ENCODE results near the gene FURIN. TPM values are rescaled to one million over a fixed set of nuclear protein-coding genes. Genes with fewer than 3 reads are reported as not detected.
A peak's percentile ranks its signal among the peaks of the same experiment; 100 is the strongest.

The FURIN gene
- total and polyA plus RNA-seq, 4 experiments from 2014 or later, result 1.6 to 40.3 (median 24.4) TPM

GRCh38 chr15:90857337-90857736, 11.1 kb upstream of the FURIN start:
- H3K4me1 Mint-ChIP-seq, result peaks cover 32 to 68% (median 46%) of the 10 kb centered on the region in 4 donors

DNA sequence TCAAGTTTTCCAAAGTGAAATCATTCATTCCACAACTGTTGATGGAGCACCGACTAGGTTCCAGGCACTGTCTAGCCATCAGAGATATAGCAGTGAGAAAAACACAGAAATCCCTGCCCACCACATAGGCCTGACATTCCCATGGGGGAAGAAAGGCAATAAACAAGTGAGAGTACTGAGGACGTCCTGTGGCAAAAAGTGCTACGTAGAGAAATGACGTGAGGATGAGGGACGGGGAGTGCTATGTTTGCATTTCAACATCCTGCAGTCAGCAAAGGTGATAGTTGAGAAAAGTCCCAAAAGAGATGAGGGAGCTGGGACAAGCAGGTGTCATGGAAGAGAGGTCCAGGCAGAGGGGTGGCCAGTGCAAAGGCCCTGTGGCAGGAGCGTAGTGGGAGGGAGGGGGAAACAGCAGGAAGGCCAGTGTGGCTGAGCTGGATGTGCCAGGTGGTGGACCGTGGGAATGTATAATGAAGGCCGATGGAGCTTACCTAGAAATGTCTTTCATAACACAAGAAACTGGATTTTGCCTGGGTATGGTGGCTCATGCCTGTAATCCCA, 10.4 kb upstream of the FURIN start:
- intact Hi-C loops (cut with micrococcal nuclease), result loop anchor here (2.0 kb wide), 1 partner anchor 13 kb away; no protein-coding TSS in a partner anchor
- peak overlapping the region in 3 of 8 donors; percentile 18 to 63 (median 33) for H3K4me3 Mint-ChIP-seq
- peaks cover 46% of the 10 kb centered on the region for H3K4me1 ChIP-seq (ENCODE audit: insufficient read depth, low read length)

More at GRCh38 chr15:90857337-90857736, 11.1 kb upstream of the FURIN start:
- Histone ChIP-seq H3K9me3 (ENCODE audit: control insufficient read depth in 1 of 2, low read length in 2 of 2) (no peaks in the 10 kb centered on the region), H3K4me1 (ENCODE audit: insufficient read depth, low read length) (peaks cover 52% of the 10 kb centered on the region), H3K27me3 (ENCODE audit: insufficient read depth, low read length) (no peaks in the 10 kb centered on the region), H3K36me3 (ENCODE audit: insufficient read depth, low read length) (no peaks in the 10 kb centered on the region), H3K27ac (ENCODE audit: low read depth, low read length) (peak overlapping the region; percentile 61), H3K4me3 (ENCODE audit: low read length in 2 of 2) (no peak overlapping the region)
- DNase-seq, result no peak
- CTCF ChIA-PET (ENCODE audit: partially characterized antibody), result interaction anchor here (2.0 kb wide), 1 partner anchor 29 kb away, joined by 6 read pairs; no protein-coding TSS in a partner anchor
- intact Hi-C loops (cut with micrococcal nuclease), result loop anchor here (2.0 kb wide), 1 partner anchor 13 kb away; no protein-coding TSS in a partner anchor
- Mint-ChIP-seq H3K27ac (peak overlapping the region; percentile 4 to 96 (median 91)), H3K9me3 (no peaks in the 10 kb centered on the region), H3K36me3 (no peaks in the 10 kb centered on the region), H3K4me3 (peak overlapping the region in 1 of 8 donors; percentile 63), H3K27me3 (no peaks in the 10 kb centered on the region)
- POLR2A ChIA-PET (ENCODE audit: partially characterized antibody), result interaction anchor here (0.6 to 1.7 kb wide), 3 partner anchors 13 to 23 kb away, joined by 3 to 9 read pairs (median 4); no protein-coding TSS in a partner anchor

GRCh38 chr15:90859234-90860131, 8.9 kb upstream of the FURIN start:
- peaks cover 23 to 47% (median 34%) of the 10 kb centered on the region in 4 donors for H3K4me1 Mint-ChIP-seq
- Histone ChIP-seq H3K36me3 (ENCODE audit: insufficient read depth, low read length) (no peaks in the 10 kb centered on the region), H3K27me3 (ENCODE audit: insufficient read depth, low read length) (no peaks in the 10 kb centered on the region), H3K9me3 (ENCODE audit: control insufficient read depth in 1 of 2, low read length in 2 of 2) (no peaks in the 10 kb centered on the region), H3K4me3 (ENCODE audit: low read length in 2 of 2) (no peak overlapping the region), H3K4me1 (ENCODE audit: insufficient read depth, low read length) (peaks cover 36% of the 10 kb centered on the region), H3K27ac (ENCODE audit: low read depth, low read length) (no peak overlapping the region)
- ChIA-PET POLR2A (ENCODE audit: partially characterized antibody) (interaction anchor here (1.1 kb wide), 1 partner anchor 11 kb away, joined by 4 read pairs; no protein-coding TSS in a partner anchor), CTCF (ENCODE audit: partially characterized antibody) (interaction anchor here (2.0 kb wide), 1 partner anchor 26 kb away, joined by 6 read pairs; no protein-coding TSS in a partner anchor)
- DNase-seq, result no peak
- no peaks in the 10 kb centered on the region for H3K27me3 Mint-ChIP-seq
- peak overlapping the region in 6 of 7 donors; percentile 38 to 88 (median 74) for H3K27ac Mint-ChIP-seq
- H3K36me3 Mint-ChIP-seq, result no peaks in the 10 kb centered on the region
- H3K9me3 Mint-ChIP-seq, result peaks cover 0 to 1% (median 0%) of the 10 kb centered on the region in 8 donors
- intact Hi-C loops (cut with micrococcal nuclease), result no loop called here
- H3K4me3 Mint-ChIP-seq, result peak overlapping the region in 2 of 8 donors; percentile 0 to 32

More for the DNA sequence above, 10.4 kb upstream of the FURIN start:
- H3K4me1 Mint-ChIP-seq, result peaks cover 29 to 61% (median 41%) of the 10 kb centered on the region in 4 donors
- Histone ChIP-seq H3K36me3 (ENCODE audit: insufficient read depth, low read length) (no peaks in the 10 kb centered on the region), H3K27ac (ENCODE audit: low read depth, low read length) (peak overlapping the region; percentile 61), H3K9me3 (ENCODE audit: control insufficient read depth in 1 of 2, low read length in 2 of 2) (no peaks in the 10 kb centered on the region), H3K4me3 (ENCODE audit: low read length in 2 of 2) (no peak overlapping the region), H3K27me3 (ENCODE audit: insufficient read depth, low read length) (no peaks in the 10 kb centered on the region)
- CTCF ChIA-PET (ENCODE audit: partially characterized antibody), result interaction anchor here (0.6 to 2.0 kb wide), 3 partner anchors 28 to 526 kb away, joined by 3 to 6 read pairs (median 4); partner anchors contain the start of gene HDDC3
- DNase-seq, result peak in 3 of 5 donors; percentile 39 to 53 (median 40)
- peak overlapping the region; percentile 4 to 96 (median 91) for H3K27ac Mint-ChIP-seq
- POLR2A ChIA-PET (ENCODE audit: partially characterized antibody), result interaction anchor here (0.6 to 1.7 kb wide), 3 partner anchors 13 to 24 kb away, joined by 3 to 9 read pairs (median 4); no protein-coding TSS in a partner anchor
- H3K36me3 Mint-ChIP-seq, result no peaks in the 10 kb centered on the region
- no peaks in the 10 kb centered on the region for H3K27me3 Mint-ChIP-seq
- H3K9me3 Mint-ChIP-seq, result no peaks in the 10 kb centered on the region

GRCh38 chr15:90860450-90860849, 7.9 kb upstream of the FURIN start:
- Histone ChIP-seq H3K4me3 (ENCODE audit: low read length in 2 of 2) (no peak overlapping the region), H3K27ac (ENCODE audit: low read depth, low read length) (no peak overlapping the region), H3K9me3 (ENCODE audit: control insufficient read depth in 1 of 2, low read length in 2 of 2) (no peaks in the 10 kb centered on the region), H3K36me3 (ENCODE audit: insufficient read depth, low read length) (no peaks in the 10 kb centered on the region), H3K4me1 (ENCODE audit: insufficient read depth, low read length) (peaks cover 29% of the 10 kb centered on the region), H3K27me3 (ENCODE audit: insufficient read depth, low read length) (no peaks in the 10 kb centered on the region)
- intact Hi-C loops (cut with micrococcal nuclease), result no loop called here
- ChIA-PET POLR2A (ENCODE audit: partially characterized antibody) (interaction anchor here (1.1 kb wide), 1 partner anchor 10 kb away, joined by 4 read pairs; no protein-coding TSS in a partner anchor), CTCF (ENCODE audit: partially characterized antibody) (no interaction called here)
- no peaks in the 10 kb centered on the region for H3K27me3 Mint-ChIP-seq
- no peak overlapping the region for H3K4me3 Mint-ChIP-seq
- H3K9me3 Mint-ChIP-seq, result peaks cover 0 to 1% (median 0%) of the 10 kb centered on the region in 8 donors
- H3K27ac Mint-ChIP-seq, result no peak overlapping the region
- H3K4me1 Mint-ChIP-seq, result peaks cover 22 to 39% (median 28%) of the 10 kb centered on the region in 4 donors
- DNase-seq, result no peak
- H3K36me3 Mint-ChIP-seq, result no peaks in the 10 kb centered on the region

- no peak for DNase-seq
- no peaks in the 10 kb centered on the region for H3K27me3 Mint-ChIP-seq
- Histone ChIP-seq H3K27ac (ENCODE audit: low read depth, low read length) (no peak overlapping the region), H3K27me3 (ENCODE audit: insufficient read depth, low read length) (no peaks in the 10 kb centered on the region), H3K36me3 (ENCODE audit: insufficient read depth, low read length) (no peaks in the 10 kb centered on the region), H3K4me1 (ENCODE audit: insufficient read depth, low read length) (peaks cover 25% of the 10 kb centered on the region), H3K4me3 (ENCODE audit: low read length in 2 of 2) (no peak overlapping the region), H3K9me3 (ENCODE audit: control insufficient read depth in 1 of 2, low read length in 2 of 2) (no peaks in the 10 kb centered on the region)
- no peak overlapping the region for H3K4me3 Mint-ChIP-seq
- peaks cover 17 to 32% (median 24%) of the 10 kb centered on the region in 4 donors for H3K4me1 Mint-ChIP-seq
- H3K9me3 Mint-ChIP-seq, result peaks cover 0 to 1% (median 0%) of the 10 kb centered on the region in 8 donors
- no peaks in the 10 kb centered on the region for H3K36me3 Mint-ChIP-seq
- H3K27ac Mint-ChIP-seq, result no peak overlapping the region
- intact Hi-C loops (cut with micrococcal nuclease), result no loop called here
- POLR2A ChIA-PET (ENCODE audit: partially characterized antibody), result no interaction called here
- CTCF ChIA-PET (ENCODE audit: partially characterized antibody), result no interaction called here
Observed at GRCh38 chr15:90860942-90861675, 7.3 kb upstream of the FURIN start.

DNA sequence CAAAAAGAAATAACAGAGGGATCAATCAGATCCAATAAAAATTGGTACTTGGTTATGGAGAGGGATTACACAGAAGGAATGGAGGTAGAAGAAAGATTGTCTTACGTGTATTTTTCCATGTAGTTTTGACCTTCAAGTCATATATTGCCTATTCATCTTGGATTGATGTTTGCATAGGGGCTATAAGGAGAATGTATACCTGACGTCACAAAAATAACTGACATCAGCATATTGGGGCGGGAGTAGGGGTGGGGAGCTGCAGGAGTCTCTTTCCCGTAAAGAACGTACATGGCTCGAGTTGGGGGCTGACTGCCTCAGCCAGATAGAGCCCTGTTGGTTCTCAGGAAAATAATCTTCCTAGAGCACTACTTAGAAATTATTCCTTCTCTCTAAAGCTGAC, 5.9 kb upstream of the FURIN start:
- Histone ChIP-seq H3K27me3 (ENCODE audit: insufficient read depth, low read length) (no peaks in the 10 kb centered on the region), H3K4me1 (ENCODE audit: insufficient read depth, low read length) (peaks cover 13% of the 10 kb centered on the region), H3K36me3 (ENCODE audit: insufficient read depth, low read length) (no peaks in the 10 kb centered on the region), H3K27ac (ENCODE audit: low read depth, low read length) (no peak overlapping the region), H3K9me3 (ENCODE audit: control insufficient read depth in 1 of 2, low read length in 2 of 2) (no peaks in the 10 kb centered on the region), H3K4me3 (ENCODE audit: low read length in 2 of 2) (no peak overlapping the region)
- Mint-ChIP-seq H3K9me3 (peaks cover 0 to 1% (median 0%) of the 10 kb centered on the region in 8 donors), H3K4me1 (peaks cover 6 to 25% (median 13%) of the 10 kb centered on the region in 4 donors), H3K4me3 (no peak overlapping the region), H3K27me3 (no peaks in the 10 kb centered on the region), H3K36me3 (no peaks in the 10 kb centered on the region), H3K27ac (no peak overlapping the region)
- CTCF ChIA-PET (ENCODE audit: partially characterized antibody), result interaction anchor here (0.7 kb wide), 1 partner anchor 10 kb away, joined by 6 read pairs; no protein-coding TSS in a partner anchor
- DNase-seq, result no peak
- POLR2A ChIA-PET (ENCODE audit: partially characterized antibody), result no interaction called here
- intact Hi-C loops (cut with micrococcal nuclease), result no loop called here

Measured in CD4-positive, alpha-beta memory T cell (primary cell).